ENCODE measurements around the gene APMAP.

DNA sequence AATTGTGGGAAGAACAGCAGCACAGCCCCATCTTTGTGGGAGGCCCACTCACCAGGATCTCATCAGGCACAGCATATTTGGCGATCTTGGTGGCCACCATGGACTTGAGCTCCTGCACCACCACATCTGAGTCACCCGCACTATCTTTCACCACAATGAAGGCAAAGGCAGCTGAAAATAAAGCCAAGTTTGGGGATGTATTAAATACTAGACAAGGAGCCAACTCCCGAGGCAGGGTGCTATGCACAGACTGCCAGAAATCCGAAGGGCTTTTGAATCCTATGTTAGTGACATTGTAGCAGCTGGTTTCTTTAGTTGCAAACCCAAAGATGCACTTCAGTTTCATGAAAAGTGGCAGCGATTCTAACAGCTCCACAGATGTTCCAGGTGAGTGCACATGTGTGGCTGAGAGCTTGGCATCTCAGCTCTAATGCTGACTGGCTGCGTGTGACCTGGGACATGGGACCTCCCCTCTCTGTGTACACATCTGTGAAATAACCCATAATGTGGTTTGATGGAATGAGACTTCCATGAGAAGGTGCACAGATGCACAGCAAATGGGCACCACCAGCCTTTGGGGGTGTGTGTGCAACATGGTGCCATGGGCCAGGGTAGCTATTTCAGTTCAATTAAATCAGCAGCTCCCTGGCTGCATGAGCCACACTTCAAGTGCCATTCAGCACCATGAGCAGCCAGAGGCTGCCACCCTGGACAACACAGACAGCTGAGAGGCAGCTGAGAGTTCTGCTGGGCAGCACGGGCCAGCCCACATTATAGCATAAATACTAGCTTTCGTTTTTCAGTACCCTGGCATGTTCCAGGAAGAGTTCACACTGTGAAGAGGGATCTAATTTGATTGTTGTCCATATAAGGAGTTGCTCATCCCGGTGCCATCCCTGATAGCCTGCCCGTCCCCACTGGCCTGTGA is 16.9 kb upstream of the APMAP start:
- TF ChIP-seq CREB1 (IDR thresholded peaks at IDR 0.05; ENCODE audit: low read depth), result no peak
- TF ChIP-seq CEBPB (IDR thresholded peaks at IDR 0.05), result no peak

All from Ishikawa (cell line).